CD14-positive monocyte (primary cell): ENCODE measurements around the gene MICU1. TPM values are rescaled to one million over a fixed set of nuclear protein-coding genes. Genes with fewer than 3 reads are reported as not detected.
A peak's percentile ranks its signal among the peaks of the same experiment; 100 is the strongest.

Experiments
- DNase-seq, 3 donors: peaks; one replicate each; pipeline ENCODE4 v3.0.0-alpha.2; 2011 to 2022
- H2AFZ ChIP-seq: 2 replicates; pipeline ENCODE4 v1.6.0; 2012; ENCODE audit warnings: mild to moderate bottlenecking, low read depth, low read length, inconsistent platforms; ENCODE audit not compliant: insufficient read depth, poor library complexity, severe bottlenecking
- H3K27ac ChIP-seq, 2 donors: 1 replicate in 1 of 2; 2 replicates in 1 of 2; pipeline ENCODE4 v1.5.1; 2012 to 2013; ENCODE audit warnings: low read length in 2 of 2, control low read depth in 1 of 2, inconsistent platforms in 1 of 2, low read depth in 1 of 2, mild to moderate bottlenecking in 1 of 2
- H3K27me3 ChIP-seq, 2 donors: one replicate each; pipeline versions ENCODE4 v1.6.0 to v1.6.1; 2011 to 2013; ENCODE audit warnings: low read length in 2 of 2; ENCODE audit not compliant: control insufficient read depth in 2 of 2, insufficient read depth in 2 of 2
- H3K36me3 ChIP-seq, 2 donors: replicated peaks in 1 of 2; 1 replicate in 1 of 2; 2 replicates in 1 of 2; pipeline versions ENCODE4 v1.5.1 to v1.6.1; 2012 to 2013; ENCODE audit warnings: low read length in 2 of 2, control low read depth in 1 of 2, inconsistent platforms in 1 of 2, mild to moderate bottlenecking in 1 of 2; ENCODE audit not compliant: insufficient read depth in 2 of 2, control insufficient read depth in 1 of 2
- H3K4me1 ChIP-seq, 2 donors: 1 replicate in 1 of 2; 2 replicates in 1 of 2; pipeline versions ENCODE4 v1.5.1 to v1.6.1; 2012 to 2013; ENCODE audit warnings: low read length in 2 of 2, control low read depth in 1 of 2, inconsistent platforms in 1 of 2, mild to moderate bottlenecking in 1 of 2, moderate library complexity in 1 of 2; ENCODE audit not compliant: insufficient read depth in 2 of 2, control insufficient read depth in 1 of 2
- H3K4me2 ChIP-seq: replicated peaks from 2 replicates; pipeline ENCODE3; 2012; ENCODE audit warnings: low read length, moderate library complexity, mild to moderate bottlenecking; ENCODE audit not compliant: poor library complexity, severe bottlenecking; ENCODE audit errors: extremely low read depth
- H3K4me3 ChIP-seq, 3 experiments: fragments of 200-600 bp in 1 of 3; sonication (generic) in 1 of 3; replicated peaks in 1 of 3; 1 replicate in 2 of 3; 2 replicates in 1 of 3; pipeline ENCODE4 v1.5.1; 2011 to 2013; ENCODE audit warnings: low read length in 3 of 3, mild to moderate bottlenecking in 3 of 3, control low read depth in 2 of 3, low read depth in 2 of 3, inconsistent platforms in 1 of 3, moderate library complexity in 1 of 3
- H3K79me2 ChIP-seq: 2 replicates; pipeline ENCODE4 v1.6.0; 2012; ENCODE audit warnings: mild to moderate bottlenecking, control low read depth, inconsistent platforms, low read length, moderate library complexity; ENCODE audit not compliant: insufficient read depth
- H3K9ac ChIP-seq: 2 replicates; pipeline ENCODE4 v1.6.0; 2017; ENCODE audit warnings: low read length, mild to moderate bottlenecking; ENCODE audit not compliant: insufficient read depth, poor library complexity, severe bottlenecking
- H3K9me3 ChIP-seq, 2 donors: replicated peaks in 1 of 2; 1 replicate in 1 of 2; 2 replicates in 1 of 2; pipeline versions ENCODE4 v1.5.1 to v1.6.1; 2012 to 2013; ENCODE audit warnings: low read length in 2 of 2, control low read depth in 1 of 2; ENCODE audit not compliant: control insufficient read depth in 1 of 2, insufficient read depth in 1 of 2
- H4K20me1 ChIP-seq: 2 replicates; pipeline ENCODE4 v1.6.0; 2012; ENCODE audit warnings: mild to moderate bottlenecking, low read length, control low read depth, moderate library complexity; ENCODE audit not compliant: insufficient read depth
- H3K27ac Mint-ChIP-seq, 7 donors: one replicate each; pipeline ENCODE4 v1.8.0; 2020; ENCODE audit warnings: mild to moderate bottlenecking in 7 of 7, mixed read lengths in 7 of 7, moderate library complexity in 6 of 7, inconsistent platforms in 2 of 7
- H3K27me3 Mint-ChIP-seq, 3 donors: one replicate each; pipeline ENCODE4 v1.8.0; 2021 to 2022; ENCODE audit warnings: low read depth in 3 of 3, mild to moderate bottlenecking in 3 of 3, mixed read lengths in 3 of 3, moderate library complexity in 3 of 3, inconsistent platforms in 1 of 3
- H3K36me3 Mint-ChIP-seq, 2 donors: one replicate each; pipeline ENCODE4 v1.8.0; 2020; ENCODE audit warnings: mixed read lengths in 2 of 2, inconsistent platforms in 1 of 2, mild to moderate bottlenecking in 1 of 2
- H3K4me1 Mint-ChIP-seq: one replicate; pipeline ENCODE4 v1.8.0; 2020; ENCODE audit warnings: mild to moderate bottlenecking, mixed read lengths
- H3K4me3 Mint-ChIP-seq, 2 donors: one replicate each; pipeline ENCODE4 v1.8.0; 2020; ENCODE audit warnings: mild to moderate bottlenecking in 2 of 2, mixed read lengths in 2 of 2, moderate library complexity in 1 of 2
- H3K9me3 Mint-ChIP-seq, 7 donors: one replicate each; pipeline ENCODE4 v1.8.0; 2020 to 2022; ENCODE audit warnings: mixed read lengths in 7 of 7, mild to moderate bottlenecking in 6 of 7, moderate library complexity in 6 of 7, inconsistent platforms in 2 of 7
- WGBS: methylation state at CpG from one replicate; pipeline ENCODE4 v1.1.5; 2013; ENCODE audit warnings: missing lambda C conversion rate; ENCODE audit not compliant: insufficient coverage; 5-methylcytosine and 5-hydroxymethylcytosine counted together
- intact Hi-C, 2 donors: fragments of 100-400 bp; cut with micrococcal nuclease; formaldehyde crosslinking; loops; one replicate each; pipeline versions ENCODE4 v1.15.0 to v1.15.1; 2023
- polyA plus RNA-seq, 3 donors: library from polyadenylated mRNA; depleted of rRNA in 1 of 3; unstranded in 2 of 3; stranded (reverse) in 1 of 3; fragments of 300-500 nt in 2 of 3; fragments of >200 nt in 1 of 3; fragmentation: Illumina TruSeq in 2 of 3; gene quantifications; 1 replicate in 2 of 3; 2 replicates in 1 of 3; pipeline ENCODE4 v1.2.3, GENCODE V29; 2012 to 2021
- TF ChIP-seq, protein P1 (sequence below): fragments of 200-600 bp; IDR thresholded peaks from one replicate; pipeline ENCODE4 v1.8.0; 2022; ENCODE audit warnings: antibody characterized with exemption, mild to moderate bottlenecking

Gene MICU1
- polyA plus RNA-seq, 3 donors: 51.1 to 76.4 (median 51.7) TPM

DNA sequence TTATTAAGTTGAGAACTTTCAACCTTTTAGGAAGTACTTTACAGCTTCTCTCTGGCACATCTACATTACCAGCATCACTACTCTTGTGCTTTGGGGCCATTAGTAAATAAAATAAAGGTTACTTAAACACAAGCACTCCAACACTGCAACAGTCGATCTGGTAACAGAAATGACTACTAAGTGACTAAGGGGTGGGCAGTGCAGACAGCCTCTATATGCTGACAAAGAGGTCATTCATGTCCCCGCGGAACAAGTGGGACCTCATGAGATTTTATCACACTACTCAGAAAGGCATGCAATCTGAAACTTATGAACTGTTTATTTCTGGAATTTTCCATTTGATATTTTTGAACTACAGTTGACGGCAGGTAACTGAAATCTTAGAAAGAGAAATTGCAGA, 159.9 kb downstream of the MICU1 start:
- Mint-ChIP-seq H3K36me3 (peaks cover 45 to 65% of the 10 kb centered on the region in 2 donors), H3K27ac (no peak overlapping the region), H3K4me3 (no peak overlapping the region), H3K4me1 (peaks cover 27% of the 10 kb centered on the region), H3K27me3 (no peaks in the 10 kb centered on the region), H3K9me3 (peaks cover 0 to 4% (median 1%) of the 10 kb centered on the region in 7 donors)
- intact Hi-C loops: no loop called here
- TF ChIP-seq, protein P1, sequence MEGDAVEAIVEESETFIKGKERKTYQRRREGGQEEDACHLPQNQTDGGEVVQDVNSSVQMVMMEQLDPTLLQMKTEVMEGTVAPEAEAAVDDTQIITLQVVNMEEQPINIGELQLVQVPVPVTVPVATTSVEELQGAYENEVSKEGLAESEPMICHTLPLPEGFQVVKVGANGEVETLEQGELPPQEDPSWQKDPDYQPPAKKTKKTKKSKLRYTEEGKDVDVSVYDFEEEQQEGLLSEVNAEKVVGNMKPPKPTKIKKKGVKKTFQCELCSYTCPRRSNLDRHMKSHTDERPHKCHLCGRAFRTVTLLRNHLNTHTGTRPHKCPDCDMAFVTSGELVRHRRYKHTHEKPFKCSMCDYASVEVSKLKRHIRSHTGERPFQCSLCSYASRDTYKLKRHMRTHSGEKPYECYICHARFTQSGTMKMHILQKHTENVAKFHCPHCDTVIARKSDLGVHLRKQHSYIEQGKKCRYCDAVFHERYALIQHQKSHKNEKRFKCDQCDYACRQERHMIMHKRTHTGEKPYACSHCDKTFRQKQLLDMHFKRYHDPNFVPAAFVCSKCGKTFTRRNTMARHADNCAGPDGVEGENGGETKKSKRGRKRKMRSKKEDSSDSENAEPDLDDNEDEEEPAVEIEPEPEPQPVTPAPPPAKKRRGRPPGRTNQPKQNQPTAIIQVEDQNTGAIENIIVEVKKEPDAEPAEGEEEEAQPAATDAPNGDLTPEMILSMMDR: no peak
- Histone ChIP-seq H3K9me3 (peaks cover 0 to 3% of the 10 kb centered on the region in 2 donors), H3K27ac (peak overlapping the region in 1 of 2 donors; percentile 39), H3K4me1 (peaks cover 15 to 20% of the 10 kb centered on the region in 2 donors), H3K4me2 (no peak overlapping the region), H2AFZ (no peak overlapping the region), H3K36me3 (peaks cover 2 to 61% of the 10 kb centered on the region in 2 donors), H4K20me1 (no peaks in the 10 kb centered on the region), H3K9ac (no peak overlapping the region), H3K79me2 (no peaks in the 10 kb centered on the region), H3K27me3 (no peaks in the 10 kb centered on the region), H3K4me3 (no peak overlapping the region)
- WGBS: 100% methylated on average over 1 of the region's 4 CpGs
- DNase-seq: no peak

DNA sequence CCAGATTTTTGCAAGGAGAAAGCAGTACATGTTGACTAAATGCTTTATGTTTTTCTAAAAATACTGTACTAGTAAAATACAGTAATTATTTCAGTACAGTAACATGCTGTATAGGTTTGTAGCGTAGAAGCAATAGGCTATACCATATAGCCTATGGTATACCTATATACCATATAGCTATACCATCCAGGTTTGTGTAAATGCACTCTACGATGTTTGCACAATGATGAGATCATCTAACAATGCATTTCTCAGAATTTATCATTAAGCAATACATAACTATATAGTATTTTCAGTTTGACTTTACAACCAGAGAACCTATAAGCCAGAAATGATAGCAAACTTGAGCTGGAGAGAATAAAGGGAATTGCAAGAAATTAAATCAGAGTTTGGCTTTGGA, 161.4 kb downstream of the MICU1 start:
- peaks cover 22% of the 10 kb centered on the region for H3K4me1 Mint-ChIP-seq
- peaks cover 0 to 58% of the 10 kb centered on the region in 2 donors for H3K36me3 ChIP-seq
- no peak overlapping the region for H3K4me3 ChIP-seq
- peaks cover 0 to 1% (median 0%) of the 10 kb centered on the region in 7 donors for H3K9me3 Mint-ChIP-seq
- no peaks in the 10 kb centered on the region for H3K27me3 Mint-ChIP-seq
- H3K4me2 ChIP-seq: no peak overlapping the region
- H3K4me1 ChIP-seq: peaks cover under 1 to 12% of the 10 kb centered on the region in 2 donors
- H3K9ac ChIP-seq: no peak overlapping the region
- WGBS: no CpG with 5 or more reads among the region's 2 CpGs
- peaks cover 42 to 63% of the 10 kb centered on the region in 2 donors for H3K36me3 Mint-ChIP-seq
- H3K9me3 ChIP-seq: no peaks in the 10 kb centered on the region
- H3K27ac Mint-ChIP-seq: no peak overlapping the region
- no peak overlapping the region for H3K4me3 Mint-ChIP-seq
- no peak overlapping the region for H3K27ac ChIP-seq
- H3K27me3 ChIP-seq: no peaks in the 10 kb centered on the region
- TF ChIP-seq, protein P1: no peak
- DNase-seq: no peak
- H4K20me1 ChIP-seq: no peaks in the 10 kb centered on the region
- H3K79me2 ChIP-seq: no peaks in the 10 kb centered on the region
- intact Hi-C loops: no loop called here
- no peak overlapping the region for H2AFZ ChIP-seq
